ENCODE results near the gene PFN3.

DNA sequence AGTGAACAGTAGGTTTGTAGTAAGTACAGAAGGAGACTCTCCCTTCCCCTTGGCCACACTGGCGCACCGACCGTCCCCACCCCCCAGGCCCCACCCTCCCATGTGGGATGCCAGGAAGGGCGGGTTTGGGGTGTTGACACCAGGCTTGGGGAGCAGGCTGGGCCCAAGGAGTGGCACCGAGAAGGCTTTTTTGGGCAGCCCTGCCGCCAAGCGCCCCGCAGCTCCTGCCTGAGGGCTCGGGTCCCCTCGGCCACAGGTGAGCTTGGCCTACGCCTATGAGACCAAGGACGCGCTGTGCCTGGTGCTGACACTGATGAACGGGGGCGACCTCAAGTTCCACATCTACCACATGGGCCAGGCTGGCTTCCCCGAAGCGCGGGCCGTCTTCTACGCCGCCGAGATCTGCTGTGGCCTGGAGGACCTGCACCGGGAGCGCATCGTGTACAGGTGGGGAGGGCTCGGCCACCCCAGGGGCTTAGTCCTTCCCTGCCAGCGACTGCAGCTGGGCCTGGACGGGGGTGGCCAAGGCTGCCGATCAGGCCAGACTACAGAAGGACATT is 33.3 kb upstream of the PFN3 start:
- TF ChIP-seq, protein P1, sequence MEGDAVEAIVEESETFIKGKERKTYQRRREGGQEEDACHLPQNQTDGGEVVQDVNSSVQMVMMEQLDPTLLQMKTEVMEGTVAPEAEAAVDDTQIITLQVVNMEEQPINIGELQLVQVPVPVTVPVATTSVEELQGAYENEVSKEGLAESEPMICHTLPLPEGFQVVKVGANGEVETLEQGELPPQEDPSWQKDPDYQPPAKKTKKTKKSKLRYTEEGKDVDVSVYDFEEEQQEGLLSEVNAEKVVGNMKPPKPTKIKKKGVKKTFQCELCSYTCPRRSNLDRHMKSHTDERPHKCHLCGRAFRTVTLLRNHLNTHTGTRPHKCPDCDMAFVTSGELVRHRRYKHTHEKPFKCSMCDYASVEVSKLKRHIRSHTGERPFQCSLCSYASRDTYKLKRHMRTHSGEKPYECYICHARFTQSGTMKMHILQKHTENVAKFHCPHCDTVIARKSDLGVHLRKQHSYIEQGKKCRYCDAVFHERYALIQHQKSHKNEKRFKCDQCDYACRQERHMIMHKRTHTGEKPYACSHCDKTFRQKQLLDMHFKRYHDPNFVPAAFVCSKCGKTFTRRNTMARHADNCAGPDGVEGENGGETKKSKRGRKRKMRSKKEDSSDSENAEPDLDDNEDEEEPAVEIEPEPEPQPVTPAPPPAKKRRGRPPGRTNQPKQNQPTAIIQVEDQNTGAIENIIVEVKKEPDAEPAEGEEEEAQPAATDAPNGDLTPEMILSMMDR (IDR thresholded peaks at IDR 0.05): no peak
- TF ChIP-seq POLR2A (IDR thresholded peaks at IDR 0.05): no peak
